Stimulated activated memory B cell treated with anti-CD40 and anti-IgM and Interleukin-4, amounts not matched to agents 10 μg/mL and 1 μg/mL and 100 μg/mL, for 72 hours (primary cell): ENCODE measurements around the gene ENSA.
"Not testable (repeated sequence)": the region's sequence is repeated elsewhere in the genome, so short reads cannot be mapped to it uniquely, and the experiment has no call there.

Experiments
- ATAC-seq: fragments of 150-1000 bp; cut with Tn5 transposase; 2 replicates; pipeline ENCODE4 v1.10.0; 2021
- H3K27ac Mint-ChIP-seq: one replicate; pipeline ENCODE4 v1.8.0; 2022; ENCODE audit warnings: mild to moderate bottlenecking, mixed read lengths
- H3K27me3 Mint-ChIP-seq: one replicate; pipeline ENCODE4 v1.8.0; 2022; ENCODE audit warnings: mixed read lengths
- H3K36me3 Mint-ChIP-seq: one replicate; pipeline ENCODE4 v1.8.0; 2022; ENCODE audit warnings: mixed read lengths
- H3K4me1 Mint-ChIP-seq: one replicate; pipeline ENCODE4 v1.8.0; 2022; ENCODE audit warnings: mixed read lengths
- H3K4me3 Mint-ChIP-seq: one replicate; pipeline ENCODE4 v1.8.0; 2022; ENCODE audit warnings: mild to moderate bottlenecking, moderate library complexity, mixed read lengths
- H3K9me3 Mint-ChIP-seq: one replicate; pipeline ENCODE4 v1.8.0; 2022; ENCODE audit warnings: mixed read lengths

The ENSA gene

GRCh38 chr1:150629115-150629928 is at the start of gene ENSA:
ENSA (minus strand) TSS chr1:150629612; CDS start chr1:150629470, 142 bp downstream.
- Mint-ChIP-seq H3K27me3 (no peaks in the 10 kb centered on the region), H3K9me3 (no peaks in the 10 kb centered on the region), H3K36me3 (peaks cover 18% of the 10 kb centered on the region), H3K27ac (no peak within 1 kb of the TSS), H3K4me1 (peaks cover 20% of the 10 kb centered on the region), H3K4me3 (no peak within 1 kb of the TSS)
- ATAC-seq = peak; percentile 97

GRCh38 chr1:150678988-150679387 is 49.6 kb upstream of the ENSA start:
- Mint-ChIP-seq H3K36me3 (peaks cover 7% of the 10 kb centered on the region), H3K9me3 (no peaks in the 10 kb centered on the region), H3K4me1 (peaks cover 10% of the 10 kb centered on the region), H3K4me3 (no peak overlapping the region), H3K27me3 (no peaks in the 10 kb centered on the region), H3K27ac (no peak overlapping the region)
- no peak for ATAC-seq

- no peak for ATAC-seq
- Mint-ChIP-seq H3K4me1 (peaks cover 5% of the 10 kb centered on the region), H3K27me3 (no peaks in the 10 kb centered on the region), H3K4me3 (no peak overlapping the region), H3K27ac (no peak overlapping the region), H3K9me3 (no peaks in the 10 kb centered on the region), H3K36me3 (peaks cover 13% of the 10 kb centered on the region)
Measured at GRCh38 chr1:150674881-150675280, 45.5 kb upstream of the ENSA start.

GRCh38 chr1:150663321-150663720 is 33.9 kb upstream of the ENSA start:
- Mint-ChIP-seq H3K27me3 (no peaks in the 10 kb centered on the region), H3K4me3 (no peak overlapping the region), H3K9me3 (no peaks in the 10 kb centered on the region), H3K36me3 (peaks cover 42% of the 10 kb centered on the region), H3K4me1 (peaks cover 13% of the 10 kb centered on the region), H3K27ac (no peak overlapping the region)
- no peak for ATAC-seq

GRCh38 chr1:150662811-150663210 is 33.4 kb upstream of the ENSA start:
- peaks cover 38% of the 10 kb centered on the region for H3K36me3 Mint-ChIP-seq
- no peaks in the 10 kb centered on the region for H3K27me3 Mint-ChIP-seq
- peaks cover 13% of the 10 kb centered on the region for H3K4me1 Mint-ChIP-seq
- H3K4me3 Mint-ChIP-seq = no peak overlapping the region
- H3K27ac Mint-ChIP-seq = no peak overlapping the region
- no peak for ATAC-seq
- H3K9me3 Mint-ChIP-seq = no peaks in the 10 kb centered on the region

- H3K4me3 Mint-ChIP-seq = no peak overlapping the region
- H3K4me1 Mint-ChIP-seq = peaks cover 13% of the 10 kb centered on the region
- no peak for ATAC-seq
- H3K9me3 Mint-ChIP-seq = no peaks in the 10 kb centered on the region
- no peak overlapping the region for H3K27ac Mint-ChIP-seq
- peaks cover 31% of the 10 kb centered on the region for H3K36me3 Mint-ChIP-seq
- H3K27me3 Mint-ChIP-seq = no peaks in the 10 kb centered on the region
Measured at GRCh38 chr1:150661156-150661555, 31.7 kb upstream of the ENSA start.

- no peaks in the 10 kb centered on the region for H3K9me3 Mint-ChIP-seq
- H3K4me1 Mint-ChIP-seq = peaks cover 13% of the 10 kb centered on the region
- no peak overlapping the region for H3K27ac Mint-ChIP-seq
- no peak overlapping the region for H3K4me3 Mint-ChIP-seq
- ATAC-seq = no peak
- peaks cover 25% of the 10 kb centered on the region for H3K36me3 Mint-ChIP-seq
- H3K27me3 Mint-ChIP-seq = no peaks in the 10 kb centered on the region
Measured at GRCh38 chr1:150660584-150660983, 31.2 kb upstream of the ENSA start.

GRCh38 chr1:150657064-150657463 is 27.7 kb upstream of the ENSA start:
- H3K36me3 Mint-ChIP-seq = peaks cover 33% of the 10 kb centered on the region
- not testable (repeated sequence) for H3K27me3 Mint-ChIP-seq, ATAC-seq, H3K9me3 Mint-ChIP-seq, H3K4me3 Mint-ChIP-seq, H3K27ac Mint-ChIP-seq, H3K4me1 Mint-ChIP-seq

GRCh38 chr1:150654635-150655034 is 25.2 kb upstream of the ENSA start:
- H3K36me3 Mint-ChIP-seq = peaks cover 32% of the 10 kb centered on the region
- H3K9me3 Mint-ChIP-seq, ATAC-seq, H3K27ac Mint-ChIP-seq, H3K4me3 Mint-ChIP-seq, H3K4me1 Mint-ChIP-seq, H3K27me3 Mint-ChIP-seq: not testable (repeated sequence)

GRCh38 chr1:150650193-150650592 is 20.8 kb upstream of the ENSA start:
- Mint-ChIP-seq H3K4me1 (no peaks in the 10 kb centered on the region), H3K27ac (no peak overlapping the region), H3K4me3 (no peak overlapping the region), H3K27me3 (no peaks in the 10 kb centered on the region), H3K36me3 (peaks cover 59% of the 10 kb centered on the region), H3K9me3 (no peaks in the 10 kb centered on the region)
- ATAC-seq = no peak

GRCh38 chr1:150649441-150650075 is 20.1 kb upstream of the ENSA start:
- H3K9me3 Mint-ChIP-seq = no peaks in the 10 kb centered on the region
- no peak overlapping the region for H3K4me3 Mint-ChIP-seq
- no peak overlapping the region for H3K27ac Mint-ChIP-seq
- no peaks in the 10 kb centered on the region for H3K4me1 Mint-ChIP-seq
- H3K36me3 Mint-ChIP-seq = peaks cover 52% of the 10 kb centered on the region
- no peaks in the 10 kb centered on the region for H3K27me3 Mint-ChIP-seq
- no peak for ATAC-seq

- Mint-ChIP-seq H3K27me3 (no peaks in the 10 kb centered on the region), H3K27ac (no peak overlapping the region), H3K36me3 (peaks cover 5% of the 10 kb centered on the region), H3K4me3 (no peak overlapping the region), H3K9me3 (no peaks in the 10 kb centered on the region), H3K4me1 (no peaks in the 10 kb centered on the region)
- no peak for ATAC-seq
Measured at GRCh38 chr1:150642296-150642695, 12.9 kb upstream of the ENSA start.

- not testable (repeated sequence) for H3K27ac Mint-ChIP-seq, H3K4me3 Mint-ChIP-seq, H3K27me3 Mint-ChIP-seq, H3K9me3 Mint-ChIP-seq, ATAC-seq, H3K4me1 Mint-ChIP-seq, H3K36me3 Mint-ChIP-seq
Measured at GRCh38 chr1:150641126-150641815, 11.9 kb upstream of the ENSA start.

GRCh38 chr1:150638430-150638829 is 9.0 kb upstream of the ENSA start:
- ATAC-seq, H3K4me3 Mint-ChIP-seq, H3K36me3 Mint-ChIP-seq, H3K27ac Mint-ChIP-seq, H3K9me3 Mint-ChIP-seq, H3K27me3 Mint-ChIP-seq: not testable (repeated sequence)
- peaks cover 11% of the 10 kb centered on the region for H3K4me1 Mint-ChIP-seq

- H3K27me3 Mint-ChIP-seq, ATAC-seq, H3K27ac Mint-ChIP-seq, H3K9me3 Mint-ChIP-seq, H3K36me3 Mint-ChIP-seq, H3K4me3 Mint-ChIP-seq: not testable (repeated sequence)
- H3K4me1 Mint-ChIP-seq = peaks cover 11% of the 10 kb centered on the region
Measured at GRCh38 chr1:150634839-150635622, 5.6 kb upstream of the ENSA start.
